ENCODE data around the gene SRPK3.
A peak's percentile ranks its signal among the peaks of the same experiment; 100 is the strongest.
"Not testable (repeated sequence)": the region's sequence is repeated elsewhere in the genome, so short reads cannot be mapped to it uniquely, and the experiment has no call there.

SRPK3 gene

GRCh38 chrX:153814591-153815315 is 33.9 kb downstream of the SRPK3 start:
- no peak for DNase-seq

- DNase-seq = peak; percentile 42
These were observed 36.2 kb downstream of the SRPK3 start for GRCh38 chrX:153816831-153817690.

GRCh38 chrX:153818064-153818463 is 37.2 kb downstream of the SRPK3 start:
- not testable (repeated sequence) for DNase-seq

DNA sequence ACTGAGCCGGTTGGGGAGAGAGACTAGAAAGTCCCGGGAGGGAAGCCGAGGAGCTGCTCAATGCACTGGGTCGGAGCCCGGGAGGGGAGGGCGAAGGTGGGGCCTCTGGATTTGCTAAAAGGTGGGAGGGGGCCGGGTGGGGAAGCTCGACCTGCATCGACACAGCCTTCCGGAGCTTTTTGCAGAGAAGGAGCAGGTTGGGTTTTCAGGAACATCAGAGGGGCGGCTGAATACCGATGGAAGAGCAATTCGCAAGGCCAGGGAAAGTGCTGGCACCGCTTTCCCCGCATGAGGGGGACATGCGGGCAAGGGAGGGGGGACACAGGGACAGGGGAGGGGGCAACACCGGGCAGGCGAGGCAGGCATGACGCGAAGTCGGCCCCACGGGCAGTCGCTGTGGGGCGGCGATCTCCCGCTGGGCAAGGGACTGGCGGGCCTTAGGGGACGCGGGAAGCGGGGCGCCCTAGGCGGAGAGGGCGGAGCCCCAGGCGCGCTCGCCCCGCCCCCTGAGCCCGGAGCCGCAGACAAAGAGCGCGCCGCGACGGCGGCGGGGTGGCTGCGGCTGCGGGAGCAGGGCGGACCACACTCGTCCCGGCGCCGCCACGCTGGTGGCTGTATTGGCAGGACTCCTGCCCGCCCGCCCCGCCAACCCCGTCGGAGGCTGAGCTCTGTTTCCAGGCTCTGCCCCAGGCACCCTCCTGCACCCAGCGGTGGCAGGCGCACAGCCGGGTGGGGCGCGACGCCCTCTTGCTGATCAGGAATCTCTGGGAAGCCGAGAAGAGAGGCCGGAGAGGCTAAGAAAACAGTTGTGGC is 37.9 kb downstream of the SRPK3 start:
- peak; percentile 63 for DNase-seq

- no peak for DNase-seq
These were observed 38.7 kb downstream of the SRPK3 start for GRCh38 chrX:153819384-153820040.

DNA sequence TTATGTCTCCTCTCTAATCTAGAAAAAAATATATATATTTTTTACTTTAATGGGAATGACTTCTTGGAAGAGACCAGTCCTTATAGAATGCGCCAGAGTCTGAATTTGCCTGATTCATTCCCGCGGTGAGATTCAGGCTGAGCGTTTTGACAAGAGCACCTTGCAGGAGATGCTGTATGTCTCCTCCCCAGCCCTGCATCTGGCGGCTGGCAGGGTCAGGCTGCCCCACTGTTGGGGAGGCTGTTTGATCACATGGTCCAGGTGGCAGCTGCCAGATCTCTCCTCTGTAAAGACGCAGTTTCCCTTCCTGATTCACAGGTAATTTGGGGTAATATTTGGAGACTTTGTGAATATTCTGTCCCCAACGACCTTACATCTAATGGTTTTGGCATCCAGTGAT is 39.8 kb downstream of the SRPK3 start:
- DNase-seq = no peak

- no peak for DNase-seq
These were observed 40.2 kb downstream of the SRPK3 start for GRCh38 chrX:153821066-153821465.

DNA sequence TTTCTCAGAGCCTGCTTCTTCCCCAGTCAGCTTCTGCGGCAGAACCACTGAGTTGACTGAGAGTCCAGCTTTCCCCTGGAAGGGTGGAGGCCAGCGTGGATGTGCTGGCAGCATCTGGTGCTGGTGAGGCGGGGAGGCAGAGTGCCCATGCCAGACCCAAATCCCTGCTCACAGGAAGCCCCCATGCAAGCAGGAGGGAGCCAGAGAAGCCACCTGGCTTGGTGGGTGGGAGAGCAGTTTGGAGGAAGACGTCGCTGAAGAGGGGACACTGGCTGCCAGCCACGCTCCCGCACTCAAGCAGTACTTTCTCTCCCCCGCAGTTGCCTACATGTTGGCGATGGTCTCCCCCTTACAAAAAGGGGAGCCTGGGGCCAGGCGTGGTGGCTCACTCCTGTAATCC is 43.5 kb downstream of the SRPK3 start:
- no peak for DNase-seq

GRCh38 chrX:153825042-153825441 is 44.2 kb downstream of the SRPK3 start:
- DNase-seq = no peak

DNA sequence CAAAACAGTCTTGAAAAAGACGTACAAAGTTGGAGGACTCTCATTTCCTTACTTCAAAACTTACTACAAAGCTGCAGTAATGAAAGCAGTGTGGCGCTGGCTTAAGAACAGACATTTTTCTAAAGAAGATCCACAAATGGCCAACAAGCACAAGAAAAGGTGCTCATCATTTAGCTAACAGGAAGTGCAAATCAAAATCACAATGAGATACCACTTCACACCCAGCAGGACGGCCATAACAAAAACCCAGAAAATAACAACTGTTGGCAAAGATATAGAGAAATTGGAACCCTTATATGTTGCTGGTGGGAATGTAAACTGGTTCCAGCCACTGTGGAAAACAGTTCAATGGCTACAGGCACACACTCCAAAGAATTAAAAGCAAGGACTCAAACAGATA is 46.2 kb downstream of the SRPK3 start:
- DNase-seq = no peak

DNA sequence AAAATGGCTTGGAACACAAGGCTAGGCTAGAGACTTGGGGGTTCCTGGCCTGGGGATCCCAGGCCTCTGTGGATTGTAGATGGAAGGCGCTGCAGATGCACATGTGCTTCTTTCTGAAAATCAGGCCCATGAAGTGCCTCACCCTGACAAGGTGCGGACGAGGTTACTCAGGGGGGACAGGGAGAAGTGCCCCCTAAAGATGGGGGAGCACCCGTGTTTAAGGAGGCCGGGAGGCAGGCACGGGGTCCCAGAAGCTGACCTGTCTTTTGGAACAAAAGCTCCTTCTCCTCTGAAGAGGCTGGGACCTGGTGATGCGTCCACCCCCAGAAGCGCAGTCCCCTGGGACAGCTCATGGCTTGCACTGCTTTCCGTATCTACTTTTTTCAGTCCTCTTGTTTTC is 47.1 kb downstream of the SRPK3 start:
- no peak for DNase-seq

- no peak for DNase-seq
These were observed 47.5 kb downstream of the SRPK3 start for GRCh38 chrX:153828308-153828707.

DNA sequence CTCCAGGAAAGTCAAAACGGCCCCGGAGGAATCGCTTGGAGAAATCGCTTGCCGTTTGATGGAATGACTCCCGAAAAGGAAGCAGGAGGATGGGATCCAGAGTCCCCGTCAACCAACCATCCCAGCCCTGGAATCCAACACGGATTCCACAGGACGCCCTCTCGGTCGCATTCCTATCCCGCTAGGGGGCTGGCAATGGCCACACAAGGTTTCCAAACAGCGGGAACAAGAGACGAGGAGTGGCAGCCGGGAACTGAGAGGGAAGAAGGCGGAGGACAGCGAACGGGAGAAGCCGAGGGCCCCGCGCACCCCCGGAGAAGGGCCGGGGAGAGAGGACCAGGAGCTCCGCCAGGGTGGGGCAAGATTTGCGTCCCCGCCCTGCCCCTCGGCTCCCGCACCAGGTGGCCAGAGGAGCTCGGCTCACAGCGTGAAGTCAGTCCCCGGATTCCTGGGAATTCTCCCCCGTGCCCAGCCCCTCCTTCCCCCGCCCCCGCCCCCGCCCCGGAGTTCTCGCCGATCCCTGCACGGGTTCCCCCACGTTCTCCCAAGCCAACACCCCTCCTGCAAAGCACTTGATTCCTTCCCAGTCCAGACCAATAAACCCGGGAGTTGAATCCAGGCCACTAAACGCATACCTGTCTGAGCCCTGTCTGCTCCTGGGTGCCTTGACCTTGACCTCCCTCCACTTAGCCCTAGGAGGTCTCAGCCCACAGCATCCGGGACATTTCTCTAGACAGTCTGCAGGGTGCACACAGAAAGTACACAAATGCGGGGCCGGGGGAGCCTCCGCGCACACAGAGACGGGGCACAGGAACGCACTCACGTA is 48.1 kb downstream of the SRPK3 start:
- DNase-seq = no peak

- no peak for DNase-seq
These were observed 48.6 kb downstream of the SRPK3 start for GRCh38 chrX:153829549-153829798.

GRCh38 chrX:153829799-153830639 is 49.2 kb downstream of the SRPK3 start, which contains the start of gene PDZD4:
TSS of gene PDZD4 (minus strand) at chrX:153830544. CDS start at chrX:153830298, 246 bp downstream.
- peak; percentile 18 for DNase-seq

- no peak for DNase-seq
These were observed 50.0 kb downstream of the SRPK3 start for GRCh38 chrX:153830640-153831428.

- DNase-seq = no peak
These were observed 50.7 kb downstream of the SRPK3 start for GRCh38 chrX:153831429-153832150.

GRCh38 chrX:153832728-153833127 is 51.9 kb downstream of the SRPK3 start:
- no peak for DNase-seq

Measured in CD4-positive, alpha-beta T cell treated with Interleukin-12 subunit alpha and Interleukin-12 subunit beta, for 1 hour (primary cell).